GM23248 (cell line): ENCODE measurements around the gene TANGO6. TPM values are rescaled to one million over a fixed set of nuclear protein-coding genes. Genes with fewer than 3 reads are reported as not detected.

Experiments
- DNase-seq: peaks from one replicate; pipeline ENCODE4 v3.0.0-alpha.2; 2015
- H2AFZ ChIP-seq: fragments of 200-600 bp; sonication (generic); 2 replicates; pipeline ENCODE4 v1.6.1; 2016; ENCODE audit warnings: antibody characterized with exemption
- H3F3A ChIP-seq: fragments of 200-600 bp; sonication (generic); 2 replicates; pipeline ENCODE4 v1.6.1; 2016; ENCODE audit warnings: mild to moderate bottlenecking, antibody characterized with exemption, mixed run types; ENCODE audit not compliant: insufficient read depth
- H3K27ac ChIP-seq: fragments of 200-600 bp; sonication (generic); 2 replicates; pipeline ENCODE4 v1.5.1; 2016; ENCODE audit warnings: mild to moderate bottlenecking
- H3K27me3 ChIP-seq: fragments of 200-600 bp; sonication (generic); replicated peaks from 2 replicates; pipeline ENCODE4 v1.6.1; 2016; ENCODE audit warnings: mild to moderate bottlenecking; ENCODE audit not compliant: insufficient read depth
- H3K36me3 ChIP-seq: fragments of 200-600 bp; sonication (generic); 2 replicates; pipeline ENCODE4 v1.6.1; 2016; ENCODE audit warnings: low read depth, mild to moderate bottlenecking
- H3K4me1 ChIP-seq: fragments of 200-600 bp; sonication (generic); 2 replicates; pipeline ENCODE4 v1.6.1; 2016; ENCODE audit warnings: mild to moderate bottlenecking; ENCODE audit not compliant: insufficient read depth
- H3K4me2 ChIP-seq: fragments of 200-600 bp; sonication (generic); one replicate; pipeline ENCODE4 v1.6.1; 2016; ENCODE audit warnings: mild to moderate bottlenecking; ENCODE audit not compliant: unreplicated experiment
- H3K4me3 ChIP-seq: fragments of 200-600 bp; sonication (generic); 2 replicates; pipeline ENCODE4 v1.5.1; 2016; ENCODE audit warnings: mild to moderate bottlenecking
- H3K79me2 ChIP-seq: fragments of 200-600 bp; sonication (generic); 2 replicates; pipeline ENCODE4 v1.6.1; 2016; ENCODE audit warnings: mild to moderate bottlenecking; ENCODE audit not compliant: insufficient read depth
- H3K9ac ChIP-seq: fragments of 200-600 bp; sonication (generic); 2 replicates; pipeline ENCODE4 v1.6.1; 2016; ENCODE audit warnings: mild to moderate bottlenecking
- H3K9me2 ChIP-seq: fragments of 200-600 bp; sonication (generic); 2 replicates; pipeline ENCODE4 v1.6.1; 2016; ENCODE audit warnings: mixed run types, mild to moderate bottlenecking, moderate library complexity; ENCODE audit not compliant: insufficient read depth
- H3K9me3 ChIP-seq: fragments of 200-600 bp; sonication (generic); one replicate; pipeline ENCODE4 v1.6.1; 2017; ENCODE audit warnings: low read depth
- H4K20me1 ChIP-seq: fragments of 200-600 bp; sonication (generic); 2 replicates; pipeline ENCODE4 v1.6.0; 2016; ENCODE audit not compliant: insufficient read depth
- EZH2 ChIP-seq: fragments of 200-600 bp; sonication (generic); IDR thresholded peaks from 2 replicates; pipeline ENCODE4 v1.6.1; 2018; ENCODE audit warnings: antibody characterized with exemption, mild to moderate bottlenecking; ENCODE audit not compliant: insufficient read depth, poor library complexity, severe bottlenecking
- EZH2phosphoT487 ChIP-seq: fragments of 200-600 bp; sonication (generic); IDR thresholded peaks from 2 replicates; pipeline ENCODE4 v1.6.1; 2018; ENCODE audit warnings: antibody characterized with exemption, moderate library complexity, mild to moderate bottlenecking, low read depth; ENCODE audit not compliant: insufficient read depth
- WGBS, 2 experiments: methylation state at CpG; one replicate each; pipeline ENCODE4 v1.1.6; 2015 to 2017; ENCODE audit warnings: low lambda C conversion rate in 2 of 2, low coverage in 1 of 2; ENCODE audit errors: missing lambda C conversion rate in 2 of 2; 5-methylcytosine and 5-hydroxymethylcytosine counted together
- in situ Hi-C: fragments of 300-500 bp; cut with MboI; formaldehyde crosslinking; loops from 2 replicates; pipeline ENCODE4 v1.15.0; 2020
- polyA plus RNA-seq: library from polyadenylated mRNA; unstranded; fragments of >200 nt; fragmentation: Nextera tagmentation; extraction: Ambion mirVana; gene quantifications from 2 replicates; pipeline ENCODE4 v1.2.1, GENCODE V29; 2016
- total RNA-seq: library from RNA; depleted of rRNA; stranded (reverse); fragments of >200 nt; shearing (Covaris generic); gene quantifications from 2 replicates; pipeline ENCODE4 v1.2.3, GENCODE V29; 2014

Gene TANGO6
- total and polyA plus RNA-seq, 2 experiments from 2014 or later, result 7.8 to 12.8 TPM

GRCh38 chr16:68961778-68962402 is 118.6 kb downstream of the TANGO6 start:
- Histone ChIP-seq H3K36me3 (no peaks in the 10 kb centered on the region), H3K27ac (no peak overlapping the region), H4K20me1 (no peaks in the 10 kb centered on the region), H3K9me3 (no peaks in the 10 kb centered on the region), H3K4me1 (no peaks in the 10 kb centered on the region), H3K9me2 (no peaks in the 10 kb centered on the region), H3K9ac (no peak overlapping the region), H3K79me2 (no peaks in the 10 kb centered on the region), H2AFZ (no peak overlapping the region), H3F3A (no peaks in the 10 kb centered on the region), H3K4me2 (no peak overlapping the region), H3K4me3 (no peak overlapping the region), H3K27me3 (no peaks in the 10 kb centered on the region)
- DNase-seq, result no peak
- in situ Hi-C loops, result no loop called here
- 94 to 97% methylated on average over 4 of the region's 4 CpGs for WGBS, 2 experiments
- TF ChIP-seq EZH2phosphoT487 (no peak), EZH2 (no peak)

GRCh38 chr16:68969338-68969737 is 126.0 kb downstream of the TANGO6 start:
- in situ Hi-C loops, result no loop called here
- H3K9ac ChIP-seq, result no peak overlapping the region
- no peak overlapping the region for H3K27ac ChIP-seq
- no peaks in the 10 kb centered on the region for H4K20me1 ChIP-seq
- no peak for DNase-seq
- H3K79me2 ChIP-seq, result no peaks in the 10 kb centered on the region
- H3K9me2 ChIP-seq, result no peaks in the 10 kb centered on the region
- no peak overlapping the region for H3K4me2 ChIP-seq
- H3K9me3 ChIP-seq, result no peaks in the 10 kb centered on the region
- no peak overlapping the region for H3K4me3 ChIP-seq
- H3F3A ChIP-seq, result no peaks in the 10 kb centered on the region
- 96 to 98% methylated on average over 2 of the region's 2 CpGs for WGBS, 2 experiments
- H3K27me3 ChIP-seq, result no peaks in the 10 kb centered on the region
- no peak overlapping the region for H2AFZ ChIP-seq
- no peak for TF ChIP-seq EZH2
- TF ChIP-seq EZH2phosphoT487, result no peak
- no peaks in the 10 kb centered on the region for H3K36me3 ChIP-seq
- no peaks in the 10 kb centered on the region for H3K4me1 ChIP-seq

- no peak overlapping the region for H3K27ac ChIP-seq
- no peaks in the 10 kb centered on the region for H3K9me3 ChIP-seq
- no peak overlapping the region for H3K4me2 ChIP-seq
- H3K79me2 ChIP-seq, result no peaks in the 10 kb centered on the region
- no peaks in the 10 kb centered on the region for H3K4me1 ChIP-seq
- WGBS, 2 experiments, result 94 to 95% methylated on average over 4 of the region's 4 CpGs
- no peaks in the 10 kb centered on the region for H4K20me1 ChIP-seq
- H3K36me3 ChIP-seq, result peaks cover 5% of the 10 kb centered on the region; the same call in 1 of the 2 replicates
- no peak for TF ChIP-seq EZH2
- no peak for TF ChIP-seq EZH2phosphoT487
- H3K9ac ChIP-seq, result no peak overlapping the region
- H3K27me3 ChIP-seq, result no peaks in the 10 kb centered on the region
- no peak overlapping the region for H3K4me3 ChIP-seq
- in situ Hi-C loops, result no loop called here
- H2AFZ ChIP-seq, result no peak overlapping the region
- H3K9me2 ChIP-seq, result no peaks in the 10 kb centered on the region
- no peaks in the 10 kb centered on the region for H3F3A ChIP-seq
- DNase-seq, result no peak
Measured at GRCh38 chr16:68972013-68972412, 128.7 kb downstream of the TANGO6 start.

GRCh38 chr16:68972720-68973119 is 129.4 kb downstream of the TANGO6 start:
- no peaks in the 10 kb centered on the region for H3K79me2 ChIP-seq
- TF ChIP-seq EZH2, result no peak
- TF ChIP-seq EZH2phosphoT487, result no peak
- H4K20me1 ChIP-seq, result no peaks in the 10 kb centered on the region
- DNase-seq, result peak; percentile 40
- no peaks in the 10 kb centered on the region for H3K4me1 ChIP-seq
- no peak overlapping the region for H3K27ac ChIP-seq
- no peak overlapping the region for H3K4me2 ChIP-seq
- in situ Hi-C loops, result no loop called here
- H3K9ac ChIP-seq, result no peak overlapping the region
- H3K9me2 ChIP-seq, result no peaks in the 10 kb centered on the region
- 62% methylated on average over 3 to 4 of the region's 4 CpGs for WGBS, 2 experiments
- H3K36me3 ChIP-seq, result peaks cover 5% of the 10 kb centered on the region; the same call in 1 of the 2 replicates
- H3K4me3 ChIP-seq, result no peak overlapping the region
- H2AFZ ChIP-seq, result no peak overlapping the region
- H3K27me3 ChIP-seq, result no peaks in the 10 kb centered on the region
- no peaks in the 10 kb centered on the region for H3K9me3 ChIP-seq
- H3F3A ChIP-seq, result no peaks in the 10 kb centered on the region
